GM12873 (cell line): ENCODE data around the gene UBALD2.

Source experiments
- CTCF ChIP-seq: IDR thresholded peaks from 2 replicates; pipeline ENCODE4 v1.5.1; 2012; ENCODE audit warnings: low read depth, mild to moderate bottlenecking, moderate library complexity, low read length, control low read depth; ENCODE audit not compliant: insufficient read depth; ENCODE audit errors: missing control alignments

UBALD2 gene

GRCh38 chr17:76235883-76236282, 29.3 kb upstream of the UBALD2 start:
- TF ChIP-seq CTCF = no peak

GRCh38 chr17:76236603-76237002, 28.5 kb upstream of the UBALD2 start:
- no peak for TF ChIP-seq CTCF

- TF ChIP-seq CTCF = no peak
Measured at GRCh38 chr17:76237859-76238313, 27.3 kb upstream of the UBALD2 start.

- no peak for TF ChIP-seq CTCF
Measured at GRCh38 chr17:76238847-76239537, 26.2 kb upstream of the UBALD2 start.

- TF ChIP-seq CTCF = no peak
Measured at GRCh38 chr17:76239538-76240274, 25.4 kb upstream of the UBALD2 start.

GRCh38 chr17:76240461-76241203, 24.5 kb upstream of the UBALD2 start, which contains the start of gene RNF157:
TSS of gene RNF157 (minus strand) at chr17:76240493. CDS start at chr17:76240240, 253 bp downstream.
- no peak for TF ChIP-seq CTCF

GRCh38 chr17:76241204-76241538, 24.0 kb upstream of the UBALD2 start:
- TF ChIP-seq CTCF = no peak
